Measurements from ENCODE around the gene ST7.
"Not testable (repeated sequence)": the region's sequence is repeated elsewhere in the genome, so short reads cannot be mapped to it uniquely, and the experiment has no call there.

The ST7 gene, protein sequence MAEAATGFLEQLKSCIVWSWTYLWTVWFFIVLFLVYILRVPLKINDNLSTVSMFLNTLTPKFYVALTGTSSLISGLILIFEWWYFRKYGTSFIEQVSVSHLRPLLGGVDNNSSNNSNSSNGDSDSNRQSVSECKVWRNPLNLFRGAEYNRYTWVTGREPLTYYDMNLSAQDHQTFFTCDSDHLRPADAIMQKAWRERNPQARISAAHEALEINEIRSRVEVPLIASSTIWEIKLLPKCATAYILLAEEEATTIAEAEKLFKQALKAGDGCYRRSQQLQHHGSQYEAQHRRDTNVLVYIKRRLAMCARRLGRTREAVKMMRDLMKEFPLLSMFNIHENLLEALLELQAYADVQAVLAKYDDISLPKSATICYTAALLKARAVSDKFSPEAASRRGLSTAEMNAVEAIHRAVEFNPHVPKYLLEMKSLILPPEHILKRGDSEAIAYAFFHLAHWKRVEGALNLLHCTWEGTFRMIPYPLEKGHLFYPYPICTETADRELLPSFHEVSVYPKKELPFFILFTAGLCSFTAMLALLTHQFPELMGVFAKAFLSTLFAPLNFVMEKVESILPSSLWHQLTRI

DNA sequence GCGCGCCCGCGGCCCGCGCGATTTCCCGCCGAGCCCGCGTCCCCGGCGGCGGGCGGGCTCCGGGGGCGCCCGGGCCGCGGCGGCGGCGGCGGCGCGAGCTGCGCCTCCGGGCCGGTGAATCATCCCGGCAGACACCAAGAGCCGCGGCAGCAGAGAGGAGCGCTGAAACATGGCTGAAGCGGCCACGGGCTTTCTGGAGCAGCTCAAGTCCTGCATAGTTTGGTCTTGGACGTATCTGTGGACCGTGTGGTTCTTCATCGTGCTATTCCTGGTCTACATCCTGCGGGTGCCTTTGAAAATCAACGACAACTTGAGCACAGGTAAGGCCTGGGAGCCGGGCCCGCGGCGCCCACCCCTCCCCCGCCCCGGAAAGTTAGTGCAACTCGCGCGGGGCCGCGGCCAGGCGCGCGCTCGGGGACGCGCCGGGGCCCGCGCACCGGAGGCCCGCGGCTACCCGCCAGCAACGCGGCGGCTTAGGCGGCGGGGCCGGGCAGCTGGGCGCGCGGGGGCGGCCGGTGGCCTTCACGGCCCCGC lies at the start of gene ST7:
Gene ST7 (plus strand): TSS at position 130 of the 534 bp plus-strand sequence. CDS start 40 bp downstream, at position 170.
- DNase-seq (ENCODE audit: low spot score) = peak; percentile 90

GRCh38 chr7:116906391-116906790 lies 46.9 kb upstream of the ST7 start:
- no peak for DNase-seq (ENCODE audit: low spot score)

GRCh38 chr7:116910383-116910782 lies 42.9 kb upstream of the ST7 start:
- no peak for DNase-seq (ENCODE audit: low spot score)

- peak; percentile 31 for DNase-seq (ENCODE audit: low spot score)
Observed at GRCh38 chr7:116911801-116912200, 41.5 kb upstream of the ST7 start.

GRCh38 chr7:116912269-116912909 lies 40.9 kb upstream of the ST7 start:
- no peak for DNase-seq (ENCODE audit: low spot score)

- DNase-seq (ENCODE audit: low spot score) = no peak
Observed at GRCh38 chr7:116918704-116919103, 34.6 kb upstream of the ST7 start.

- no peak for DNase-seq (ENCODE audit: low spot score)
Observed at GRCh38 chr7:116920359-116920758, 32.9 kb upstream of the ST7 start.

GRCh38 chr7:116922545-116922944 lies 30.8 kb upstream of the ST7 start:
- no peak for DNase-seq (ENCODE audit: low spot score)

DNA sequence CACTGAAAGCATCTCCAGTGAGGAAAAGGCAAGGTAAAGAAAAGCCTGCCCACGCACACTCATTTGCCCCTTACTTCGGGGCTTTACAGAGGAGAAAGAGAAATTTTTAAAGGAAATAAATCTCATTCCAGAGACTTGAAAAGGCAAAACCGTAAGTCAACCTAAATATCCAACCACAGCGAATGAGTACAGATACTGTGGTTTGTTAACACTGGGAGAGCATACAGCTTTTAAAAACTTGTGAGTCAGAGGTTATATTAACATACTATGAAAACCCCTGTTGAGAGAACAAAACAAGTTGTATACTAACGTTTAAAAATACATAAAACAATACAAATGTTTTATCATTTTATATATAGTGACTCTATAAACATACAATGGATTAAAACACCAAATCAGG lies 28.6 kb upstream of the ST7 start:
- no peak for DNase-seq (ENCODE audit: low spot score)

GRCh38 chr7:116929021-116929420 lies 24.3 kb upstream of the ST7 start:
- no peak for DNase-seq (ENCODE audit: low spot score)

- DNase-seq (ENCODE audit: low spot score) = peak; percentile 87
Observed at GRCh38 chr7:116929914-116930913, 23.1 kb upstream of the ST7 start.

- no peak for DNase-seq (ENCODE audit: low spot score)
Observed at GRCh38 chr7:116932566-116932965, 20.7 kb upstream of the ST7 start.

GRCh38 chr7:116933465-116933864 lies 19.8 kb upstream of the ST7 start:
- no peak for DNase-seq (ENCODE audit: low spot score)

GRCh38 chr7:116934580-116934979 lies 18.7 kb upstream of the ST7 start:
- DNase-seq (ENCODE audit: low spot score) = no peak

DNA sequence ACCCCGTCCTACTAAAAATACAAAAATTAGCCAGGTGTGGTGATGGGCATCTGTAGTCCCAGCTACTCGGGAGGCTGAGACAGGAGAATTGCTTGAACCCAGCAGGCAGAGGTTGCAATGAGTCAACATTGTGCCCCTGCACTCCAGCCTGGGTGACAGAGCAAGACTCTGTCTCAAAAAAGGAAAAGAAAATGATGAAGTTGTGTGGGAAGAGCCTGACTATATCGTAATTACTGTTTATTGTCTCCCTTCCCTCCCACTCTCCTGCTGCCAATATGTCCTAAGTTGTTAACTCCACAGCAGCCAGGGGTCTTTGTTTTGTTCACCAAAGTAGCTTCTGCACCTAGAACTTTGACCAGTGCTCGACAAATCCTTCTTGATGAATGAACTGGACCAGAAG lies 16.5 kb upstream of the ST7 start:
- DNase-seq (ENCODE audit: low spot score) = not testable (repeated sequence)

- DNase-seq (ENCODE audit: low spot score) = no peak
Observed at GRCh38 chr7:116938678-116939077, 14.6 kb upstream of the ST7 start.

DNA sequence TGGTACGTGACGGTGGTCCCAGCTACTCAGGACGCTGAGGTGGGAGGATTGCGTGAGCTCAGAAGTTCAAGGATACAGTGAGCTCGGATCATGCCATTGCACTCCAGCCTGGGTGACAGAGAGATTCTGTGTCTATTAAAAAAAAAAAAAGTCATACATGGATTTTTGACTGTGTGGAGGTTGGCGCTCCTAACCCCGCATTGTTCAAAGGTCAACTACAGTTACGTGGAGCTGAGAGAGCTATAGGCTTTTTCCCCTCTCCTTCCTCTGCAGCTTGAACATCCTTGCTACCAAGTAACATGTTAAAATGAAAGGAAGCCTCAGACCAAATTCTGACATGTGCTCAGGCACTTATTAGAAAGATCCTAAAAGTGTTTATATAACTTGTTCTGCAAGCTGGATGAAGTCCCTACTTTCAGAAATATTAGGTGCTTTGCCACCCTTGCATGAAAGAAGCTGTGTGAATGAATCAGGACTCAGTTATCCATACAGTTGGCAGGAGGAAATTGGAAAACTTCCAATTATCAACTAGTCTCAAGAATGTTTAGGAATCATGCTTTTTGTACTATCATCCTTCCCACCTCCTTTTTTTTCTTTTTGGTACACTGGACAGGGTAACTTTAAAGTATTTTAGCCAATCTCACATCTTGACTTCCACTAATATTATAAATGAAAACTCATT lies 12.5 kb upstream of the ST7 start:
- no peak for DNase-seq (ENCODE audit: low spot score)

DNA sequence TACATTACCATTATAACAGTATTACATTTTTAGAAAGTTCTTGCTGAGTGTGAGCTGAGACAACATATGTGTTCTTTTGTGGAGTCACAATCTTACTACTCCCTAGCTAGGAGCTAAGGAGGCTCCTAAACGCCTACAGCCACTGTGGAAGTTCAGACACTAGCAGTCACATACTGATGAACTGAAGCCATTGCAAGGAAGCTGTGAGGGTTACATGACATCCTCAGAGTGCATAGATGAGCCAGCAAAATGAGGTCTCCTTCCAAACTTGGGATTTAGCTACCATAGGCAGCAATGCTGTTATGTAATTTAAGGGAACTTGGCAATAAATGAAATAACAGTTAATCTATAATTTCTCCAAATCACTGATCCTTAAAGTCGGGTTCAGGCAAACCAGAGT lies 10.8 kb upstream of the ST7 start:
- no peak for DNase-seq (ENCODE audit: low spot score)

DNA sequence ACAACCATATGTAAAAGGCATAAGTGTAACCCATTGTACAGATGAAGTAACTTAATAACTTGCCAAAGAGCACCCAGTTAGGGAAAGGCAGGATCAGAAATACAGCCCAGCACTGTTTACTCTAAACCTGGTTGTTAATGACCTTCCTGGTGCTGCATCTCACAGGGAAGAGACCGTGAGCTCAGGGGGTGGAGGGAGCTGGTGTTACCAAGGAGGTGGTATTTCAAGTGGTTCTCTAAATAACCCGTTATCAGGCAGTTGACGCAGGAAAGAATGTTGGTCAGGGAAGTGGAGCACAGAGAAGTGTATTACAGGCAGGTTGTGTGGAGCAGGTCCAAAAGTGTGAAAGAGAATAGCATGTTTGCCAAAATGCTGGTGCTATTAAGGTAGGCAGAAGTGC lies 4.4 kb upstream of the ST7 start:
- no peak for DNase-seq (ENCODE audit: low spot score)

- no peak for DNase-seq (ENCODE audit: low spot score)
Observed at GRCh38 chr7:116949941-116950801, 3.1 kb upstream of the ST7 start.
